ENCODE results near the gene CPEB1. TPM values are rescaled to one million over a fixed set of nuclear protein-coding genes. Genes with fewer than 3 reads are reported as not detected.

Gene CPEB1
- total RNA-seq, 2 experiments from 2014 or later: 1.2 to 1.6 TPM

DNA sequence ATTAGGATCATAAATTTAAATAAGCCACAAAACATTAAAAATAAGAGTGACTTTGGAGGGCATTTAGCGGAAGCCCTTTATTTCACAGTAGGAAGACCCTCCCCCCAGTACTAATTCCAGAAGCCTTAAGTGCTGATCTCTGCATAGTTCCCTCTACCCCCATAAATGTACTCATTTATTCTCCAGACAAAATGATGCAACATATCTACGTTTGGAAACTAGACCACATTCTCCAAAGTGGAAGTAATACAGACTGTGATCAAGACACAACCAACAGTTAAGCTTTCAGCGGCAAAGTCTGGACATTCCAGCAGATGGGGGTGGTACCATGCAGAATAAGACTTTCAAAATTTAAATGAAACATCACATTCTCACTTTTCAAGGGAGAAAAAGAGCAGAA, 62.1 kb downstream of the CPEB1 start:
- Mint-ChIP-seq H3K27me3 (peaks cover 17% of the 10 kb centered on the region), H3K4me3 (no peak overlapping the region), H3K27ac (no peak overlapping the region), H3K9me3 (no peaks in the 10 kb centered on the region), H3K36me3 (ENCODE audit: low read depth) (no peaks in the 10 kb centered on the region), H3K4me1 (ENCODE audit: low read depth) (no peaks in the 10 kb centered on the region)
- ChIA-PET POLR2A (no interaction called here), CTCF (interaction anchor here (1.0 to 1.3 kb wide), 2 partner anchors 27 to 54 kb away, joined by 3 to 4 read pairs; no protein-coding TSS in a partner anchor)
- DNase-seq (no peak), ATAC-seq (no peak)
- TF ChIP-seq, protein P1, sequence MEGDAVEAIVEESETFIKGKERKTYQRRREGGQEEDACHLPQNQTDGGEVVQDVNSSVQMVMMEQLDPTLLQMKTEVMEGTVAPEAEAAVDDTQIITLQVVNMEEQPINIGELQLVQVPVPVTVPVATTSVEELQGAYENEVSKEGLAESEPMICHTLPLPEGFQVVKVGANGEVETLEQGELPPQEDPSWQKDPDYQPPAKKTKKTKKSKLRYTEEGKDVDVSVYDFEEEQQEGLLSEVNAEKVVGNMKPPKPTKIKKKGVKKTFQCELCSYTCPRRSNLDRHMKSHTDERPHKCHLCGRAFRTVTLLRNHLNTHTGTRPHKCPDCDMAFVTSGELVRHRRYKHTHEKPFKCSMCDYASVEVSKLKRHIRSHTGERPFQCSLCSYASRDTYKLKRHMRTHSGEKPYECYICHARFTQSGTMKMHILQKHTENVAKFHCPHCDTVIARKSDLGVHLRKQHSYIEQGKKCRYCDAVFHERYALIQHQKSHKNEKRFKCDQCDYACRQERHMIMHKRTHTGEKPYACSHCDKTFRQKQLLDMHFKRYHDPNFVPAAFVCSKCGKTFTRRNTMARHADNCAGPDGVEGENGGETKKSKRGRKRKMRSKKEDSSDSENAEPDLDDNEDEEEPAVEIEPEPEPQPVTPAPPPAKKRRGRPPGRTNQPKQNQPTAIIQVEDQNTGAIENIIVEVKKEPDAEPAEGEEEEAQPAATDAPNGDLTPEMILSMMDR (IDR thresholded peaks at IDR 0.05): no peak
- intact Hi-C loops (cut with micrococcal nuclease): no loop called here

DNA sequence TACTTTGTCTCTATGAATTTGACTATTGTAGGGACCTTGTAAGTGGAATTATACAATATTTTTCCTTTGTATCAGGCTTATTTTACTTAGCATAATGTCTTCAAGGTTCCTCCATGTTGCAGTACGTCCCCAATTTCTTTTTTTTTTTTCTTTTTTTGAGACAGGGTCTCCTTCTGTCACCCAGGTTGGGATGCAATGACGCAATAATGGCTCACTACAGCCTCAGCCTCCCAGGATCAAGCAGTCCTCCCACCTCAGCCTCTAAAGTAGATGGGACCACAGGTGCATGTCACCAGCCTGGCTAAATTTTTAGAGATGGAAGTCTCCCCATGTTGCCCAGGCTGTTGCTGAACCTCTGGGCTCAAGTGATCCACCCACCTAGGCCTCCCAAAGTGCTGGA, 66.5 kb downstream of the CPEB1 start:
- ATAC-seq (no peak), DNase-seq (no peak)
- TF ChIP-seq, protein P1 (IDR thresholded peaks at IDR 0.05): no peak
- ChIA-PET CTCF (no interaction called here), POLR2A (interaction anchor here (0.9 kb wide), 1 partner anchor 11 kb away, joined by 3 read pairs; no protein-coding TSS in a partner anchor)
- H3K27me3 Mint-ChIP-seq: peaks cover 8% of the 10 kb centered on the region
- intact Hi-C loops (cut with micrococcal nuclease): no loop called here
- H3K4me3 Mint-ChIP-seq: no peak overlapping the region
- no peaks in the 10 kb centered on the region for H3K4me1 Mint-ChIP-seq (ENCODE audit: low read depth)
- no peaks in the 10 kb centered on the region for H3K36me3 Mint-ChIP-seq (ENCODE audit: low read depth)
- H3K27ac Mint-ChIP-seq: no peak overlapping the region
- H3K9me3 Mint-ChIP-seq: no peaks in the 10 kb centered on the region

DNA sequence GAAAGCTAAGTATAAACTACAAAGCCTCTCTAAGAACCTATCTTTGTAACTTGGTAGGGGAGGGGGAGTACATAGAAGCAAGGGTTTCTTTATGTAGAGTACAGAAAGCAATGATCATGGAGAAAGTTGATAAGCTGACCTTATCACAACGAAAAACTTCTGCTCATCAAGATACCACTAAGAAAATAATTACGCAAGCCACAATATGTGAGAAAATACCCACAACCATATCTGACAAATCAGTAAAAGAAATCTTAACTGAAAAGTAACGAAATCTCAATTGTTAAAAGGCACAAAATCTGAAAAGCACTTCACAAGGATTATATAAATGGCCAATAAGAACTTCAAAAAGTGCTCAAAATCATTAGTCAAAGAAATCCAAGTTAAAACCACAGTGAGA, 71.8 kb downstream of the CPEB1 start:
- no peak overlapping the region for H3K27ac Mint-ChIP-seq
- H3K36me3 Mint-ChIP-seq (ENCODE audit: low read depth): no peaks in the 10 kb centered on the region
- no peak overlapping the region for H3K4me3 Mint-ChIP-seq
- intact Hi-C loops (cut with micrococcal nuclease): no loop called here
- TF ChIP-seq, protein P1 (IDR thresholded peaks at IDR 0.05): no peak
- CTCF ChIA-PET: no interaction called here
- DNase-seq: no peak
- H3K9me3 Mint-ChIP-seq: no peaks in the 10 kb centered on the region
- no peaks in the 10 kb centered on the region for H3K4me1 Mint-ChIP-seq (ENCODE audit: low read depth)
- H3K27me3 Mint-ChIP-seq: peaks cover 17% of the 10 kb centered on the region
- POLR2A ChIA-PET: no interaction called here
- no peak for ATAC-seq

DNA sequence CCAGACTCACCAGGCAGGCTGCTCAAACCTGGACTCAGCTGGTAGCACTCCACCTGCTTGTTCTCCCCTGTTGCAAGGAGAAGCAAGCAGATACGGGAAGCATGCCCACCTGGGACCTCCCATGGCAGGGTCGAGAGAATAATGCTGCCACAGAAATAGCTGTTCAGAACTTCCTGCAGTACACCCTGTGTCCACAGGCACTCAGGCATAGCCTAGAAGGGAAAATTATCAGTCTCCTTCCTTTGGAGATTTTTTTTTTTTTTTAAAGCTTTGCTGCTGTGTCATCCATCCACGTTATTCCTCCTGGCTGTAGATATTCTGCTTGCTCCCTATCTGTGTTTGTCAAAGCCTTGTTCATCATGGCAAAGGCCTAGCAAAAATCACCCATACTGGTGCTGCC, 74.2 kb downstream of the CPEB1 start:
- ATAC-seq: no peak
- Mint-ChIP-seq H3K9me3 (no peaks in the 10 kb centered on the region), H3K27ac (no peak overlapping the region), H3K36me3 (ENCODE audit: low read depth) (no peaks in the 10 kb centered on the region), H3K27me3 (peaks cover 17% of the 10 kb centered on the region), H3K4me1 (ENCODE audit: low read depth) (no peaks in the 10 kb centered on the region), H3K4me3 (no peak overlapping the region)
- intact Hi-C loops (cut with micrococcal nuclease): no loop called here
- ChIA-PET CTCF (no interaction called here), POLR2A (interaction anchor here (1.8 kb wide), 1 partner anchor 33 kb away, joined by 6 read pairs; the partner anchor contains the start of gene RPS17)
- TF ChIP-seq, protein P1 (IDR thresholded peaks at IDR 0.05): no peak
- no peak for DNase-seq

DNA sequence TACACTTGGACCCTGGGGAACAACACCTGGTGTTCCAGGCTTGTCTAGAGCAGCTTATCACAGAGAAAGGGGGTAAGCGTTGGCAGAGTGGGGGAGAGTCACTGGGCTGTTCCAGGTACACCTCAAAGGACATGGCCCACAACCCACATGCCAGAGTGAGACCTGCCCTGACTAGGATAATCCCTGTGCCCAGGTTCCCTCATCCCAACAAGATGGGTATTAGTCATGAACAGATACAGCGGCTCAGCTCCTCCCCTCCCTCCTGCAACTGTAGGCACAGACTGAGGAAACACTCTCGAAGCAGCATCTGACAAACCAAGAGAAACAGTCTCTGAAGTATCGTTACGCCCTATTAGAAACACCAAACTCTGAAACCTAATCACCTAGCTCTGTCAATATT, 74.9 kb downstream of the CPEB1 start:
- Mint-ChIP-seq H3K4me3 (no peak overlapping the region), H3K4me1 (ENCODE audit: low read depth) (no peaks in the 10 kb centered on the region), H3K9me3 (no peaks in the 10 kb centered on the region), H3K27me3 (peaks cover 17% of the 10 kb centered on the region), H3K36me3 (ENCODE audit: low read depth) (no peaks in the 10 kb centered on the region), H3K27ac (no peak overlapping the region)
- no peak for ATAC-seq
- DNase-seq: no peak
- TF ChIP-seq, protein P1 (IDR thresholded peaks at IDR 0.05): no peak
- ChIA-PET POLR2A (interaction anchor here (1.8 kb wide), 1 partner anchor 32 kb away, joined by 6 read pairs; the partner anchor contains the start of gene RPS17), CTCF (interaction anchor here (1.1 kb wide), 1 partner anchor 24 kb away, joined by 3 read pairs; no protein-coding TSS in a partner anchor)
- intact Hi-C loops (cut with micrococcal nuclease): no loop called here

Data from activated CD8-positive, alpha-beta T cell treated with anti-CD3 and anti-CD28 coated beads for 36 hours (primary cell).